ENCODE data around the gene PTBP2.

The PTBP2 gene

DNA sequence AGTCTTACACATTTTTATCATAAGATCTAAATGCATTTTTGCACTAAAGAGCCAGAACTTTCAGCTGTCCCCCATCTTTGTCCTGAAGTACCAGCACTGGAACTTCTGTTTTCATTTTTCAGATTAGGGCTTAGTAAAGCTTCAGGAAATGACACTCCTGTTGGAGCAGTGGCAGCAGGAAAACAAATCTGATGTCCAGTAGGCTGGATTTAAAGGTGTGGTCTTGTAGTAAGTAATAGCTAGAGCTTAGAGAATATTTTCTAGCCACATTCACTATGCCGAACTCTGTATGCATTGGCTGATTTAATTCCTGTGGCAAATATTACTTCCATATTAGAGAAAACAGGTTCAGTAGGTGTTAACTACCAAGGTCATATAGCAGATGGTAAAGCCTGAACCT, 103.6 kb downstream of the PTBP2 start:
- Mint-ChIP-seq H3K9me3 (ENCODE audit: low read depth) (no peaks in the 10 kb centered on the region), H3K27ac (no peak overlapping the region), H3K4me1 (ENCODE audit: low read depth) (no peaks in the 10 kb centered on the region), H3K27me3 (no peaks in the 10 kb centered on the region), H3K36me3 (peaks cover 8% of the 10 kb centered on the region), H3K4me3 (no peak overlapping the region)

DNA sequence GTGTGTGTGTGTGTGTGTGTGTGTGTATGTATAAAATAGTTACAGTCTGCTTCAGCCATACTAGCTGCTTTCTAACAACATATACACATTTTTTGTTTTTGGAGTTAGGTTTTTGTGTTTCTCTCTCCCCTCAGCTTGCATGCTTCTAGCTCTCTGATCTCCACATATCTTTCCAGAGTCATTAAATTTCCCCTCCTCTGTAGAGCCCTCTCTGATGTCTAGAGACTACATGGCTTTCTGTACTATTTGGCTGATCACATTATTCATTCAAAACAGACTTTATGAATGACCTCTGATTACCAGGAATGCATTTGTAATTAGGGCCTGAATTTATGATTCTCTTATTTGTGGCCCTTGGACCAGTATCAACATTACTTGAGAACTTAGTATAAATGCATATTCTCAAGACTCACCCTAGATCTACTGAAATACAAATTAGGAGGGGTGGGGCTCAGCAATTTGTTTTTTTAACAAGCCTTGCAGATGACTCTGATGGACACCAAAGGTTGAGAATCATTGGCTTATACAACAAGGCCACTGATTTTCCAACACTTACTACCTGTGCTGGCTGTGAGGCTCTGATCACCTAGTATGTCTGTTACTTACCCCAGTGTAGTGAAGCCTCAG, 104.5 kb downstream of the PTBP2 start:
- Mint-ChIP-seq H3K27me3 (no peaks in the 10 kb centered on the region), H3K9me3 (ENCODE audit: low read depth) (no peaks in the 10 kb centered on the region), H3K4me3 (no peak overlapping the region), H3K4me1 (ENCODE audit: low read depth) (no peaks in the 10 kb centered on the region), H3K36me3 (peaks cover 6% of the 10 kb centered on the region), H3K27ac (no peak overlapping the region)

DNA sequence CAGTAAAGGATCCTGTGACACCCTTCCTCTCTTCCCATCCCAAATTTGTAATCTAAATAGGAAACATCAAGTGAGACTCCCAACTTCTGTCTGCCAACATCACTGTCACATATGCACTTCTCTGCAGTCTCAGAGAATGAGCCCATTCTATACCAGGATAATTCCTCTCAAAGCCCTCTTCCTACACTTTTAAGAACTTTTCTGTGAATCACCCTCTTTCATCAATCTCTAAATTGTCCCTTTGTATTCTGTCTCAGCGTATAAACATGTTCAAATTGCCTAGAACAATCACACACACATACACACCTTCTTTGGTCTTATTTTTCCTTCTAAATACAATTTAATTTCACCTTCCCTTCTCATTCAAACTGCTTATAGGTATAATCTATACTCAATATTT, 111.8 kb downstream of the PTBP2 start:
- no peaks in the 10 kb centered on the region for H3K27me3 Mint-ChIP-seq
- no peak overlapping the region for H3K27ac Mint-ChIP-seq
- H3K4me1 Mint-ChIP-seq (ENCODE audit: low read depth), result no peaks in the 10 kb centered on the region
- no peaks in the 10 kb centered on the region for H3K36me3 Mint-ChIP-seq
- no peaks in the 10 kb centered on the region for H3K9me3 Mint-ChIP-seq (ENCODE audit: low read depth)
- H3K4me3 Mint-ChIP-seq, result no peak overlapping the region

DNA sequence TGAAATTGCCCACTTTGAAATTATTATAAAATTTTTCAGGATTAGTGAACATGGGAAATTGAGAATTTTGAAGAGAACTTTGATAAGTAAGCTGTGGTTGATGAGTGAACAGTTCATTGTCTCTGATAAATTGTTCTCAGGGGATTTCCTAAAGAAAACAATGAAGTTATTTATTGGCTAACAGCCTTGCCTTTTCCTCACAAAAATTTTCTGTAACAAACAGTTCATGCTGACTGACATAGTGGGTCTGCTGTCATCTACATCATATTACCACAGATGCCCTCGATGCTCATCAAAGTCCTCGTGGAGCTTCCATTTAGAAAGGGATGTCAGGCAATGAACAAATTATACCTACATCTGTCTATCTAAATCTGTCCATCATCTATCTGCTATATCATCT, 113.4 kb downstream of the PTBP2 start:
- no peaks in the 10 kb centered on the region for H3K27me3 Mint-ChIP-seq
- H3K4me1 Mint-ChIP-seq (ENCODE audit: low read depth), result no peaks in the 10 kb centered on the region
- no peak overlapping the region for H3K27ac Mint-ChIP-seq
- no peak overlapping the region for H3K4me3 Mint-ChIP-seq
- H3K9me3 Mint-ChIP-seq (ENCODE audit: low read depth), result no peaks in the 10 kb centered on the region
- no peaks in the 10 kb centered on the region for H3K36me3 Mint-ChIP-seq

DNA sequence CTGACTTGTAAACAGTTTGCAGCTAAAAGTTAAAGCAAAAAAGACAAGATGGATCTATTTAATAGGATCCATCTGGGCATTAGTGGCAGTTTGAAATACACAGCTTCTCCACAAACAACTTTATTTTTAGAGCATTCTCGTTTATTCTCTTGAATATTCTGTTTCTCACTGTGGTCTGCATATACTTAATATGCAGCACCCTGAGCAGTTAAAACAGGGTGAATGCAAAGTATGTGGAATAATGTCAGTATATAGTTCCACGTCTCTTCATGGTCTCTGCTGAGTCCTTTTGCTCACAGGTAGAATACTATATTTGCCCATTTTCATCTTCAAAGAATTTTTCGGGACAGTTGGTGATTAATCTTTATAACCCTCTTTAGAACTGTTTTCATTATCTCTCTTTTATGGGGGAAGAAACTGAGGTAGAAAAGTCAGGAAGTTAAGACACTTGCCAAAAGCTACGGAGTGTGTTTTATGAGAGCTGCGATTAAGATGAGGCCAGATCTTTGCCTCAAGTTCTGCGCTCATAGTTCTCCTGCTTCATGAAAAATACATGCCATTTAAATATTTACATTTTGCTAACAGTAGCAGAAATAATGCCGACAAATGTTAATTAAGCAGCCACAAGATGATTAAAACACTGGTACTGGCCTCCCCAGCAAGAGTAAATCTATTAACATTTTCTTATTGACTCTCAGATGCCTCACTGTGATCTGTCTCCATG, 115.6 kb downstream of the PTBP2 start:
- no peak overlapping the region for H3K4me3 Mint-ChIP-seq
- H3K27me3 Mint-ChIP-seq, result no peaks in the 10 kb centered on the region
- H3K27ac Mint-ChIP-seq, result no peak overlapping the region
- H3K9me3 Mint-ChIP-seq (ENCODE audit: low read depth), result no peaks in the 10 kb centered on the region
- no peaks in the 10 kb centered on the region for H3K4me1 Mint-ChIP-seq (ENCODE audit: low read depth)
- no peaks in the 10 kb centered on the region for H3K36me3 Mint-ChIP-seq

DNA sequence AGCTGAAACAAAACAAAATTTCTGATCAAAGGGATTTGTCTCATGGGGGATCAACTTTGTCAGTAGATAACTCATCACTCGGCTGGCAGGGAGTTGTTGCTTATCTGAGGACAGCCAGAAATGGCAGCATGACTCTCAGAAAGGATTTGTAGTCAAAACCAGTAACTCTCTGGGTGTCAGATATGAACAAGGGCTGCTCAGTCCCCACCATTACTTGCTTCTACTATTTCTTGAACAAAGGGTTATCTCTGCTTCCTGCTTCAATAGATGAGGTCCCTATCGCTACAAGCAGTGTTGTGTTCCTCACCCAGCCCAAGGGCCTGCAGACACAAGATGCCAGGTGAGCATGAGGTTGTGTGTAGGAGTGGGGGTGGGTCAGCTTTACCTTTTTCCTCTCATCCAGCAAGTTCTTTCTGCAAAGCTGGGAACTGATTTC, 116.2 kb downstream of the PTBP2 start:
- no peaks in the 10 kb centered on the region for H3K9me3 Mint-ChIP-seq (ENCODE audit: low read depth)
- no peaks in the 10 kb centered on the region for H3K36me3 Mint-ChIP-seq

DNA sequence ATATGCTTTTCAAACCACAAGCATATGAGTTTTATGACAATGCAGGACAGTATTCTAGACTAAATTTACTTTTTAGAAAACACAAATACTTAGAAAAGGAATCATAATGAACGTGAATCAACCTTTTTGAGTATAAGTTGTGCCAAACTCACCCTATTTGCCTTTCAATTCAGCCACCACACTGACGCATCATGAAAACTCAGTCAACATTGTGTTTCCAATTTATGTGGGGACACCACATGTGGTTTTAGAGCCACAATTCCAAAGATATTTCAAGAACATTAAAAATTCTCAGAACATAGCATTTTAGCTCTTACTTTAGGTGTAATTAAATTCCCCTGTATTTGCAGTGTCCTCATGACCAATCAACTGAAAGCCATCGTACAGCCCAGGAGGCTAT, 118.8 kb downstream of the PTBP2 start:
- Mint-ChIP-seq H3K27me3 (no peaks in the 10 kb centered on the region), H3K4me1 (ENCODE audit: low read depth) (no peaks in the 10 kb centered on the region), H3K36me3 (no peaks in the 10 kb centered on the region), H3K4me3 (no peak overlapping the region), H3K9me3 (ENCODE audit: low read depth) (no peaks in the 10 kb centered on the region), H3K27ac (no peak overlapping the region)

More for the DNA sequence above, 116.2 kb downstream of the PTBP2 start:
- Mint-ChIP-seq H3K4me1 (ENCODE audit: low read depth) (no peaks in the 10 kb centered on the region), H3K27ac (no peak overlapping the region), H3K27me3 (no peaks in the 10 kb centered on the region), H3K4me3 (no peak overlapping the region)

DNA sequence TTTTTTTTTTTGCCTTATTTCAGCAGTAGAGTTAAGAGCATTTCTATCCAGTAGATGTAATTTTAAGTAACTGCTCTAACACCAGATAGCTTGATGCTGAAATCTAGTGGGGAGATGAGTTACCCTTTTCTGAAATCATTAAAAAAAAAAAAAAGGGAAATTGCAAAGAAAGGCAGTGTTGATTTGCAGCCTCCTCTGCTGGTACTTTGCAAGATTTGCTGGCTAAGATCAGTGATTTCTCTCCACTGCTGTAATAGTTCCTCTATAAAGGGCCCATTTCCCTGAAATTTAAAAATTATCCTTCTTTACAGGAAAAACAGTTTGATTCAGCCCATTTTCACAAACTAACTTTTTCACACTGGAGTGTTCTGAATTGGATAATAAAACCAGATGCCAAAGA, 120.6 kb downstream of the PTBP2 start:
- Mint-ChIP-seq H3K27ac (no peak overlapping the region), H3K36me3 (no peaks in the 10 kb centered on the region), H3K27me3 (no peaks in the 10 kb centered on the region), H3K9me3 (ENCODE audit: low read depth) (no peaks in the 10 kb centered on the region), H3K4me3 (no peak overlapping the region), H3K4me1 (ENCODE audit: low read depth) (no peaks in the 10 kb centered on the region)

DNA sequence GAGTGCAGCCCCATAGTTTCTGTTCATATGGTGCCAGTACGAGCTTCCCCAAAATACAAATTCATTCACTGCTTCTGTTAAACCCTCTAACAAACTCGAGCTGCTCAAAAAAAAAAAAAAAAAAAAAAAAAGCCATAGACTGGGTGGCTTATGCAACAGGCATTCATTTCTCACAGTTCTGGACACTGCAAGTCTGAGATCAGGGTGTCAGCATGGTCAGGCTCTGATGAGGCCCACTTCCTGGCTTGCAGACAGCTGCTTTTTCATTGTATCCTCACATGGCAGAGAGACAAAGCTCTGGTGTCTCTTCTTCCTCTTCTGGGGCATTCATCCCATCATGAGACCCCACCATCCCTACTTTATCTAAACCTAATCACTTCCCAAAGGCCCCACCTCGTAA, 121.6 kb downstream of the PTBP2 start:
- Mint-ChIP-seq H3K4me3 (no peak overlapping the region), H3K27ac (no peak overlapping the region), H3K36me3 (no peaks in the 10 kb centered on the region), H3K4me1 (ENCODE audit: low read depth) (no peaks in the 10 kb centered on the region), H3K9me3 (ENCODE audit: low read depth) (no peaks in the 10 kb centered on the region), H3K27me3 (no peaks in the 10 kb centered on the region)

DNA sequence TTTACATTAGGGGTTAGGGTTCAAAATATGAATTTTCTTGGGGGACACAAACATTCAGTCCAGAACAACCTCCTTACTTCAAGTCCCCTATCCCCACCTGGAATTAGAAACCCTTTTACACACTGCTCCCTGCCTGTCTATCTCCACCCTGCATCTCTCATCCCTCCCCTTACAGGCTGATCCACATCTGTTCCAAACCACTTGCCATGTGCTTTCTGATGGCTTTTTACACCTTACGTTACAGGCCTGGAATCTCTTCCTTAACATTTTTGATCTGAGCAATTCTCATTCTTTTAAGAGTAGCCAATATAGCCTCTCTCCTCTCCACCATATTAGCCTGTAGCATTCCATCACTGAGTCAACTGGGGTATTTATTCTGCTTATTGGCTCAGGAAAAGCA, 122.0 kb downstream of the PTBP2 start:
- no peaks in the 10 kb centered on the region for H3K36me3 Mint-ChIP-seq
- H3K27ac Mint-ChIP-seq, result no peak overlapping the region
- H3K9me3 Mint-ChIP-seq (ENCODE audit: low read depth), result no peaks in the 10 kb centered on the region
- no peaks in the 10 kb centered on the region for H3K27me3 Mint-ChIP-seq
- H3K4me1 Mint-ChIP-seq (ENCODE audit: low read depth), result no peaks in the 10 kb centered on the region
- H3K4me3 Mint-ChIP-seq, result no peak overlapping the region

DNA sequence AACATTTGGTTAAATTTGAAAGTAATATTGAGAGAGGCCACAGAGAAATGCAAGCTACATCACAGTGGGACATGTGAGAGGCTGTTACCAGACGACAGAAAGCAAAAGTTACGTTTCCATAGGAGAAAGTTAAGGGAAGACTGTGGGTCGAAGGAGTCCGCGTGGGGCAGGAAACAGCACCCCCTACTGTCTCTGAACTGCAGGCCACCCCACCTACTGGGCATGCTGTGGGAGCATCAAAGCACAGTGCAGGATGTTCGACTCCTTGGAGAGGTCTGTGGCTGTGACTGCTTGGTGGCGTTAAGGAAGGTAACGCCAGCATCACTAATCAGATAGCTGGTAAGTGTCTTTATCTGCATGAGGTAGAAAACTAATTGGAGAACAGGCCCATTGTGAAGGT, 123.9 kb downstream of the PTBP2 start:
- Mint-ChIP-seq H3K4me1 (ENCODE audit: low read depth) (no peaks in the 10 kb centered on the region), H3K27ac (no peak overlapping the region), H3K4me3 (no peak overlapping the region), H3K27me3 (no peaks in the 10 kb centered on the region), H3K36me3 (no peaks in the 10 kb centered on the region), H3K9me3 (ENCODE audit: low read depth) (no peaks in the 10 kb centered on the region)

DNA sequence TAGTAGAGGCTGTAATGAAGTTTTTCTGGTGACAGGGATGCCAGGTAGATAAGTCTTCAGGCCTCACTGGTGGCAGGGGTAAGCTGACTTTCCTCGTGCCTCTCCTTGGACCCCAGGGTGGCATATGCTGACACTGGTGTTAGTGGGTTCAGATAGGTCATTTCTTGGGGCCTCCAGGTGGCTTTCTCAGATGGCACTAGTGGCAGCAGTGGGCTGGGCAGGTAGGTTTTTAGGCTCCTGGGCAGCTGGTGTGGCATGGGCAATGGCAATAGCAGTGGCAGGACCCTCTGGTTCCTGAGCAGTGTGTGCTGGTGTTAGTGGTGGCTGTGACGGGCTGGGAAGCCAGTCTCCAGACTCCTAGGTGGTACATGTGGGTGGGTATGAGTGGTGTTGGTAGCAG, 140.3 kb downstream of the PTBP2 start:
- Mint-ChIP-seq H3K4me3 (no peak overlapping the region), H3K9me3 (ENCODE audit: low read depth) (peaks cover 17% of the 10 kb centered on the region), H3K4me1 (ENCODE audit: low read depth) (no peaks in the 10 kb centered on the region), H3K27ac (no peak overlapping the region), H3K27me3 (peaks cover 6% of the 10 kb centered on the region), H3K36me3 (no peaks in the 10 kb centered on the region)

DNA sequence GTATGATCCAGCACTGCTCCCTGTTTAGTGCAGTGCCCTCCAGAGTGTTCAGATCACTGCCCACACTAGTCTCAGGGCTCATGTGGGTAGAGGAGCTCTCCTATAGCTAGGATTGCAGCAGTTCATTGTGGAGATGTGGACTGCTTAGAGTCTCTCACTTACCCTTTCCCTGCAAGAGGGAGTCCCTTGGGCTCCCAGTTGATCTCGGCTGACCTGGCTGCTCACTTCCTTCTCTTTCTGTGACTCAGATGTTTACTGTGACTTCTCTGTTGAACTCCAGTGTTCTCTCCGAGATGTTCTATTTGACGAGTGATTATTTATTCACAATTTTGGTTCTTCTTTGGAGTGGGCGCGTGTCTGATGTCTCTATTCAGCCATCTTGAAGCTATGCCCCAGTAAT, 141.9 kb downstream of the PTBP2 start:
- H3K27ac Mint-ChIP-seq, result no peak overlapping the region
- peaks cover 17% of the 10 kb centered on the region for H3K9me3 Mint-ChIP-seq (ENCODE audit: low read depth)
- no peaks in the 10 kb centered on the region for H3K4me1 Mint-ChIP-seq (ENCODE audit: low read depth)
- H3K27me3 Mint-ChIP-seq, result peaks cover 6% of the 10 kb centered on the region
- H3K4me3 Mint-ChIP-seq, result no peak overlapping the region
- H3K36me3 Mint-ChIP-seq, result no peaks in the 10 kb centered on the region
